Liver (tissue), 3 donors: Measurements from ENCODE around the gene DGKB.

Source experiments
- RAD21 ChIP-seq, 2 donors: IDR thresholded peaks; 2 replicates each; pipeline ENCODE4 v1.6.1; 2016; ENCODE audit warnings: antibody characterized with exemption in 2 of 2, mild to moderate bottlenecking in 2 of 2
- TAF1 ChIP-seq: conservative IDR thresholded peaks from 2 replicates; pipeline ENCODE4 v1.6.1; 2016; ENCODE audit warnings: antibody characterized with exemption, mild to moderate bottlenecking
- TF ChIP-seq, protein P1 (sequence below): fragments of 150-350 bp; IDR thresholded peaks from 2 replicates; pipeline ENCODE4 v1.5.1; 2017; ENCODE audit warnings: improper control_type of control experiment, low read depth, low read length; ENCODE audit not compliant: missing input control
- TF ChIP-seq, protein P2 (sequence below): IDR thresholded peaks from 2 replicates; pipeline ENCODE4 v1.6.1; 2016; ENCODE audit warnings: antibody characterized with exemption
- donor health status: healthy.
- donor health status: healthy.

DNA sequence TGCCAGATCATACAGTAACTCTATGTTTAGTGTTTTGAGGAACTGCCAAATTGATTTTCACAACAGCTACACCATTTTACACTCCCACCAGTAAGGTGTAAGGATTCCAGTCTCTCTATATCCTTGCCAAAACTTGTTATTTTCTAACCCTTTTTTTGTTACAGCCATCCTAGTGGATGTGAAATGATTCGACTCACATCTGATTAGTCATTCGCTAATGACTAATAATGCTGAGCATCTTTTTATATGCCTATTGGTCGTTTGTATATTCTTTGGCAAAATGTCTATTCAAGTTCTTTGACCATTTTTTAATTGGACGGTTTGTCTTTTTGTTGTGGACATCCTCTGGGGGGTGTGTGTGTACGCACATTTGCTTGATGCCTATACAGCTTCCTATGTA lies 142.8 kb downstream of the DGKB start:
- TF ChIP-seq TAF1 (no peak), RAD21 (IDR thresholded peaks at IDR 0.05) (no peak)
- TF ChIP-seq, protein P1, sequence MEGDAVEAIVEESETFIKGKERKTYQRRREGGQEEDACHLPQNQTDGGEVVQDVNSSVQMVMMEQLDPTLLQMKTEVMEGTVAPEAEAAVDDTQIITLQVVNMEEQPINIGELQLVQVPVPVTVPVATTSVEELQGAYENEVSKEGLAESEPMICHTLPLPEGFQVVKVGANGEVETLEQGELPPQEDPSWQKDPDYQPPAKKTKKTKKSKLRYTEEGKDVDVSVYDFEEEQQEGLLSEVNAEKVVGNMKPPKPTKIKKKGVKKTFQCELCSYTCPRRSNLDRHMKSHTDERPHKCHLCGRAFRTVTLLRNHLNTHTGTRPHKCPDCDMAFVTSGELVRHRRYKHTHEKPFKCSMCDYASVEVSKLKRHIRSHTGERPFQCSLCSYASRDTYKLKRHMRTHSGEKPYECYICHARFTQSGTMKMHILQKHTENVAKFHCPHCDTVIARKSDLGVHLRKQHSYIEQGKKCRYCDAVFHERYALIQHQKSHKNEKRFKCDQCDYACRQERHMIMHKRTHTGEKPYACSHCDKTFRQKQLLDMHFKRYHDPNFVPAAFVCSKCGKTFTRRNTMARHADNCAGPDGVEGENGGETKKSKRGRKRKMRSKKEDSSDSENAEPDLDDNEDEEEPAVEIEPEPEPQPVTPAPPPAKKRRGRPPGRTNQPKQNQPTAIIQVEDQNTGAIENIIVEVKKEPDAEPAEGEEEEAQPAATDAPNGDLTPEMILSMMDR, result no peak
- TF ChIP-seq, protein P2, sequence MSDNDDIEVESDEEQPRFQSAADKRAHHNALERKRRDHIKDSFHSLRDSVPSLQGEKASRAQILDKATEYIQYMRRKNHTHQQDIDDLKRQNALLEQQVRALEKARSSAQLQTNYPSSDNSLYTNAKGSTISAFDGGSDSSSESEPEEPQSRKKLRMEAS, result no peak
